Measurements from ENCODE around the gene C11orf68. TPM values are rescaled to one million over a fixed set of nuclear protein-coding genes. Genes with fewer than 3 reads are reported as not detected.

The C11orf68 gene
- polyA plus RNA-seq, 1 experiment, result 81.9 TPM

GRCh38 chr11:65867284-65868071, 51.4 kb downstream of the C11orf68 start:
- DNase-seq (ENCODE audit: low read depth), result no peak
- no peak overlapping the region for H3K4me3 ChIP-seq (ENCODE audit: low read depth, low read length)
- ChIA-PET POLR2A (no interaction called here), CTCF (interaction anchor here (1.1 kb wide), 1 partner anchor 22 kb away, joined by 5 read pairs; the partner anchor contains the start of gene FIBP)
- H3K27me3 ChIP-seq (ENCODE audit: control insufficient read depth, insufficient read depth, low read length), result no peaks in the 10 kb centered on the region
- TF ChIP-seq CTCF (IDR thresholded peaks at IDR 0.05; ENCODE audit: insufficient read depth, low read depth, low read length), result no peak
- peaks cover 54% of the 10 kb centered on the region for H3K36me3 ChIP-seq (ENCODE audit: control insufficient read depth, insufficient read depth, low read length)

Other genes starting within 250 kb of the C11orf68 start
- 31.4 and 50.9 TPM in 2 replicates for gene KAT5, start 206.8 kb downstream of the C11orf68 start, polyA plus RNA-seq (2011; rRNA removed)
- gene RNASEH2C, start 198.3 kb downstream of the C11orf68 start, polyA plus RNA-seq (2011; rRNA removed), result 28.0 and 33.9 TPM in 2 replicates
- gene AP5B1, start 138.1 kb downstream of the C11orf68 start, polyA plus RNA-seq (2011; rRNA removed), result 4.6 and 7.5 TPM in 2 replicates
- not detected in 2 replicates for gene OVOL1, start 132.0 kb downstream of the C11orf68 start, polyA plus RNA-seq (2011; rRNA removed)
- gene SNX32, start 85.1 kb downstream of the C11orf68 start, polyA plus RNA-seq (2011; rRNA removed), result 0.13 and 0.22 TPM in 2 replicates
- 1,912 and 2,736 TPM in 2 replicates for gene CFL1, start 60.9 kb downstream of the C11orf68 start, polyA plus RNA-seq (2011; rRNA removed)
- 31.1 and 63.8 TPM in 2 replicates for gene MUS81, start 58.6 kb downstream of the C11orf68 start, polyA plus RNA-seq (2011; rRNA removed)
- gene EFEMP2, start 46.3 kb downstream of the C11orf68 start, polyA plus RNA-seq (2011; rRNA removed), result 258 and 497 TPM in 2 replicates
- gene CTSW, start 39.2 kb downstream of the C11orf68 start, polyA plus RNA-seq (2011; rRNA removed), result 0.15 and 0.21 TPM in 2 replicates
- 136 and 199 TPM in 2 replicates for gene FIBP, start 30.6 kb downstream of the C11orf68 start, polyA plus RNA-seq (2011; rRNA removed)
- 23.7 and 33.4 TPM in 2 replicates for gene CCDC85B, start 28.4 kb downstream of the C11orf68 start, polyA plus RNA-seq (2011; rRNA removed)
- 8.2 and 10.3 TPM in 2 replicates for gene FOSL1, start 18.7 kb downstream of the C11orf68 start, polyA plus RNA-seq (2011; rRNA removed)
- gene DRAP1, start 364 bp upstream of the C11orf68 start, polyA plus RNA-seq (2011; rRNA removed), result 137 and 141 TPM in 2 replicates
- gene TSGA10IP, start 26.4 kb upstream of the C11orf68 start, polyA plus RNA-seq (2011; rRNA removed), result not detected in 2 replicates
- 12.0 and 13.2 TPM in 2 replicates for gene SART1, start 42.7 kb upstream of the C11orf68 start, polyA plus RNA-seq (2011; rRNA removed)
- gene EIF1AD, start 83.1 kb upstream of the C11orf68 start, polyA plus RNA-seq (2011; rRNA removed), result 24.0 and 27.7 TPM in 2 replicates
- gene BANF1, start 83.4 kb upstream of the C11orf68 start, polyA plus RNA-seq (2011; rRNA removed), result 210 and 223 TPM in 2 replicates
- 4.8 and 5.9 TPM in 2 replicates for gene CST6, start 92.9 kb upstream of the C11orf68 start, polyA plus RNA-seq (2011; rRNA removed)
- 0.56 and 0.69 TPM in 2 replicates for gene CATSPER1, start 107.4 kb upstream of the C11orf68 start, polyA plus RNA-seq (2011; rRNA removed)
- not detected in 2 replicates for gene GAL3ST3, start 130.1 kb upstream of the C11orf68 start, polyA plus RNA-seq (2011; rRNA removed)
- gene SF3B2, start 133.3 kb upstream of the C11orf68 start, polyA plus RNA-seq (2011; rRNA removed), result 70.3 and 82.7 TPM in 2 replicates
- gene PACS1, start 151.2 kb upstream of the C11orf68 start, polyA plus RNA-seq (2011; rRNA removed), result 34.3 and 35.8 TPM in 2 replicates